MM.1S (cell line): Measurements from ENCODE around the gene CNTFR.

Experiments used
- EZH2 ChIP-seq: fragments of 300-600 bp; sonication (generic); optimal IDR thresholded peaks from 2 replicates; pipeline ENCODE3; 2017; ENCODE audit warnings: low read depth, mild to moderate bottlenecking, antibody characterized with exemption, low read length, mixed read lengths
- EZH2phosphoT487 ChIP-seq: fragments of 300-600 bp; sonication (generic); IDR thresholded peaks from 2 replicates; pipeline ENCODE4 v1.6.1; 2018; ENCODE audit warnings: antibody characterized with exemption, low read length
- TF ChIP-seq, protein P1 (sequence below): fragments of 300-600 bp; sonication (generic); IDR thresholded peaks from 2 replicates; pipeline ENCODE4 v1.5.1; 2016; ENCODE audit warnings: antibody characterized with exemption, low read length, mixed read lengths

GRCh38 chr9:34568133-34568532, 21.4 kb downstream of the CNTFR start:
- no peak for TF ChIP-seq EZH2
- TF ChIP-seq, protein P1, sequence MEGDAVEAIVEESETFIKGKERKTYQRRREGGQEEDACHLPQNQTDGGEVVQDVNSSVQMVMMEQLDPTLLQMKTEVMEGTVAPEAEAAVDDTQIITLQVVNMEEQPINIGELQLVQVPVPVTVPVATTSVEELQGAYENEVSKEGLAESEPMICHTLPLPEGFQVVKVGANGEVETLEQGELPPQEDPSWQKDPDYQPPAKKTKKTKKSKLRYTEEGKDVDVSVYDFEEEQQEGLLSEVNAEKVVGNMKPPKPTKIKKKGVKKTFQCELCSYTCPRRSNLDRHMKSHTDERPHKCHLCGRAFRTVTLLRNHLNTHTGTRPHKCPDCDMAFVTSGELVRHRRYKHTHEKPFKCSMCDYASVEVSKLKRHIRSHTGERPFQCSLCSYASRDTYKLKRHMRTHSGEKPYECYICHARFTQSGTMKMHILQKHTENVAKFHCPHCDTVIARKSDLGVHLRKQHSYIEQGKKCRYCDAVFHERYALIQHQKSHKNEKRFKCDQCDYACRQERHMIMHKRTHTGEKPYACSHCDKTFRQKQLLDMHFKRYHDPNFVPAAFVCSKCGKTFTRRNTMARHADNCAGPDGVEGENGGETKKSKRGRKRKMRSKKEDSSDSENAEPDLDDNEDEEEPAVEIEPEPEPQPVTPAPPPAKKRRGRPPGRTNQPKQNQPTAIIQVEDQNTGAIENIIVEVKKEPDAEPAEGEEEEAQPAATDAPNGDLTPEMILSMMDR: no peak
- no peak for TF ChIP-seq EZH2phosphoT487
